ENCODE measurements around the gene ITGA3.

The ITGA3 gene

GRCh38 chr17:50091918-50092285, 36.0 kb downstream of the ITGA3 start:
- TF ChIP-seq MAX (IDR thresholded peaks at IDR 0.05; ENCODE audit: low read depth, low read length) (no peak), POLR2A (IDR thresholded peaks at IDR 0.05; ENCODE audit: extremely low read depth, insufficient read length) (no peak), MYC (IDR thresholded peaks at IDR 0.05; ENCODE audit: low read depth, low read length) (no peak), CTCF (IDR thresholded peaks at IDR 0.05; ENCODE audit: low read depth, low read length) (no peak)
- no peak overlapping the region for H3K4me3 ChIP-seq (ENCODE audit: low read depth, low read length)
- no peak for DNase-seq (ENCODE audit: low read depth)

- no peak for DNase-seq (ENCODE audit: low read depth)
- no peak overlapping the region for H3K4me3 ChIP-seq (ENCODE audit: low read depth, low read length)
- no peak for TF ChIP-seq CTCF (IDR thresholded peaks at IDR 0.05; ENCODE audit: low read depth, low read length)
- TF ChIP-seq MYC (IDR thresholded peaks at IDR 0.05; ENCODE audit: low read depth, low read length): no peak
- no peak for TF ChIP-seq POLR2A (IDR thresholded peaks at IDR 0.05; ENCODE audit: extremely low read depth, insufficient read length)
- no peak for TF ChIP-seq MAX (IDR thresholded peaks at IDR 0.05; ENCODE audit: low read depth, low read length)
Observed at GRCh38 chr17:50093246-50093645, 37.3 kb downstream of the ITGA3 start.

GRCh38 chr17:50093807-50094206, 37.9 kb downstream of the ITGA3 start:
- H3K4me3 ChIP-seq (ENCODE audit: low read depth, low read length): no peak overlapping the region
- TF ChIP-seq MAX (IDR thresholded peaks at IDR 0.05; ENCODE audit: low read depth, low read length) (no peak), CTCF (IDR thresholded peaks at IDR 0.05; ENCODE audit: low read depth, low read length) (no peak), MYC (IDR thresholded peaks at IDR 0.05; ENCODE audit: low read depth, low read length) (no peak), POLR2A (IDR thresholded peaks at IDR 0.05; ENCODE audit: extremely low read depth, insufficient read length) (no peak)
- DNase-seq (ENCODE audit: low read depth): no peak

- peak; percentile 78 for DNase-seq (ENCODE audit: low read depth)
- H3K4me3 ChIP-seq (ENCODE audit: low read depth, low read length): no peak overlapping the region
- no peak for TF ChIP-seq MAX (IDR thresholded peaks at IDR 0.05; ENCODE audit: low read depth, low read length)
- peak; percentile 61 for TF ChIP-seq CTCF (IDR thresholded peaks at IDR 0.05; ENCODE audit: low read depth, low read length)
Observed at GRCh38 chr17:50094243-50094752, 38.4 kb downstream of the ITGA3 start.

GRCh38 chr17:50094753-50095619, 39.1 kb downstream of the ITGA3 start, which contains the start of gene PDK2:
Gene PDK2, plus strand, starts transcription at chr17:50095351. Its CDS starts 85 bp downstream, at chr17:50095436.
- no peak within 1 kb of the TSS for H3K4me3 ChIP-seq (ENCODE audit: low read depth, low read length)
- DNase-seq (ENCODE audit: low read depth): peak; percentile 45
- peak; percentile 77 for TF ChIP-seq MAX (IDR thresholded peaks at IDR 0.05; ENCODE audit: low read depth, low read length)
- no peak for TF ChIP-seq POLR2A (IDR thresholded peaks at IDR 0.05; ENCODE audit: extremely low read depth, insufficient read length)
- no peak for TF ChIP-seq MYC (IDR thresholded peaks at IDR 0.05; ENCODE audit: low read depth, low read length)

- TF ChIP-seq CTCF (IDR thresholded peaks at IDR 0.05; ENCODE audit: low read depth, low read length) (no peak), POLR2A (IDR thresholded peaks at IDR 0.05; ENCODE audit: extremely low read depth, insufficient read length) (no peak), MAX (IDR thresholded peaks at IDR 0.05; ENCODE audit: low read depth, low read length) (no peak), MYC (IDR thresholded peaks at IDR 0.05; ENCODE audit: low read depth, low read length) (no peak)
- no peak overlapping the region for H3K4me3 ChIP-seq (ENCODE audit: low read depth, low read length)
- DNase-seq (ENCODE audit: low read depth): no peak
Observed at GRCh38 chr17:50095626-50096037, 39.7 kb downstream of the ITGA3 start.

Data from NB4 (cell line).